DND-41 (cell line): ENCODE data around the gene TFF2.

ENCODE experiments used
- ATAC-seq: fragments of 200-7000 bp; cut with Tn5 transposase; 3 replicates; pipeline ENCODE4 v1.9.1; 2021; ENCODE audit warnings: low read depth; ENCODE audit not compliant: insufficient read depth
- DNase-seq: peaks from one replicate; pipeline ENCODE4 v3.0.0-alpha.2; 2020
- H2AFZ ChIP-seq: 2 replicates; pipeline ENCODE4 v1.6.0; 2012; ENCODE audit warnings: low read depth, low read length
- H3K27ac ChIP-seq: 2 replicates; pipeline ENCODE4 v1.5.1; 2012; ENCODE audit warnings: low read length, inconsistent platforms
- H3K27me3 ChIP-seq: fragments of 200-600 bp; sonication (generic); 2 replicates; pipeline ENCODE4 v1.6.0; 2012; ENCODE audit warnings: low read length, mild to moderate bottlenecking, inconsistent platforms; ENCODE audit not compliant: insufficient read depth, poor library complexity
- H3K36me3 ChIP-seq: 2 replicates; pipeline ENCODE4 v1.5.1; 2012; ENCODE audit warnings: low read length, inconsistent platforms; ENCODE audit not compliant: insufficient read depth
- H3K4me1 ChIP-seq: 2 replicates; pipeline ENCODE4 v1.5.1; 2012; ENCODE audit warnings: mild to moderate bottlenecking, low read length; ENCODE audit not compliant: insufficient read depth
- H3K4me2 ChIP-seq: 2 replicates; pipeline ENCODE4 v1.6.0; 2012; ENCODE audit warnings: mild to moderate bottlenecking, moderate library complexity, low read length, inconsistent platforms; ENCODE audit not compliant: insufficient read depth
- H3K4me3 ChIP-seq, 2 experiments: fragments of 200-600 bp in 1 of 2; shearing (Covaris generic) in 1 of 2; 2 replicates each; pipeline ENCODE4 v1.5.1; 2012 to 2016; ENCODE audit warnings: inconsistent platforms in 2 of 2, low read length in 2 of 2, mild to moderate bottlenecking in 2 of 2, low read depth in 1 of 2, moderate library complexity in 1 of 2
- H3K79me2 ChIP-seq: 2 replicates; pipeline ENCODE4 v1.6.0; 2012; ENCODE audit warnings: low read length, inconsistent platforms; ENCODE audit not compliant: insufficient read depth
- H3K9ac ChIP-seq: 2 replicates; pipeline ENCODE4 v1.6.0; 2012; ENCODE audit warnings: low read depth, mild to moderate bottlenecking, inconsistent platforms, low read length, moderate library complexity
- H3K9me3 ChIP-seq: 2 replicates; pipeline ENCODE4 v1.5.1; 2012; ENCODE audit warnings: low read length, moderate library complexity, mild to moderate bottlenecking, inconsistent platforms; ENCODE audit not compliant: insufficient read depth, severe bottlenecking
- H4K20me1 ChIP-seq: 2 replicates; pipeline ENCODE4 v1.6.0; 2012; ENCODE audit warnings: low read length; ENCODE audit not compliant: insufficient read depth
- CTCF ChIP-seq: IDR thresholded peaks from 2 replicates; pipeline ENCODE4 v1.5.1; 2012; ENCODE audit warnings: borderline replicate concordance, low read length, moderate library complexity, mild to moderate bottlenecking; ENCODE audit not compliant: poor library complexity, severe bottlenecking; ENCODE audit errors: extremely low read depth
- EZH2 ChIP-seq: IDR thresholded peaks from 3 replicates; pipeline ENCODE4 v1.6.1; 2012; ENCODE audit warnings: borderline replicate concordance, low read depth, mild to moderate bottlenecking, moderate library complexity, low read length, inconsistent platforms; ENCODE audit not compliant: severe bottlenecking

TFF2 gene

GRCh38 chr21:42377211-42377950 is 26.6 kb upstream of the TFF2 start:
- Histone ChIP-seq H3K4me2 (no peak overlapping the region), H3K9ac (no peak overlapping the region), H3K27ac (no peak overlapping the region), H3K27me3 (no peaks in the 10 kb centered on the region), H3K4me1 (no peaks in the 10 kb centered on the region), H4K20me1 (no peaks in the 10 kb centered on the region), H3K79me2 (no peaks in the 10 kb centered on the region), H3K4me3 (no peak overlapping the region), H3K9me3 (peaks cover 9% of the 10 kb centered on the region), H2AFZ (no peak overlapping the region), H3K36me3 (peaks cover 8% of the 10 kb centered on the region)
- DNase-seq (no peak), ATAC-seq (no peak)
- TF ChIP-seq EZH2, result no peak
- TF ChIP-seq CTCF, result no peak

- no peak overlapping the region for H3K4me2 ChIP-seq
- no peak overlapping the region for H2AFZ ChIP-seq
- no peak overlapping the region for H3K9ac ChIP-seq
- no peaks in the 10 kb centered on the region for H3K9me3 ChIP-seq
- no peak overlapping the region for H3K4me3 ChIP-seq
- no peak for ATAC-seq
- no peak overlapping the region for H3K27ac ChIP-seq
- no peaks in the 10 kb centered on the region for H3K36me3 ChIP-seq
- no peaks in the 10 kb centered on the region for H3K79me2 ChIP-seq
- H4K20me1 ChIP-seq, result no peaks in the 10 kb centered on the region
- no peak for TF ChIP-seq EZH2
- TF ChIP-seq CTCF, result no peak
- no peaks in the 10 kb centered on the region for H3K4me1 ChIP-seq
- DNase-seq, result no peak
- H3K27me3 ChIP-seq, result no peaks in the 10 kb centered on the region
These were observed 25.7 kb upstream of the TFF2 start for GRCh38 chr21:42376338-42376982.

- Histone ChIP-seq H3K36me3 (no peaks in the 10 kb centered on the region), H3K27me3 (no peaks in the 10 kb centered on the region), H3K4me1 (no peaks in the 10 kb centered on the region), H2AFZ (no peak overlapping the region), H3K9ac (no peak overlapping the region), H3K9me3 (no peaks in the 10 kb centered on the region), H4K20me1 (no peaks in the 10 kb centered on the region), H3K4me3 (no peak overlapping the region), H3K27ac (no peak overlapping the region), H3K4me2 (no peak overlapping the region), H3K79me2 (no peaks in the 10 kb centered on the region)
- ATAC-seq (no peak), DNase-seq (no peak)
- TF ChIP-seq CTCF, result no peak
- no peak for TF ChIP-seq EZH2
These were observed 25.2 kb upstream of the TFF2 start for GRCh38 chr21:42375966-42376337.
